Stimulated activated naive B cell treated with anti-CD40 and anti-IgM and Interleukin-4, amounts not matched to agents 10 μg/mL and 1 μg/mL and 100 μg/mL, for 72 hours (primary cell): ENCODE results near the gene ACOXL.

Source experiments
- ATAC-seq, 2 donors: fragments of 150-1000 bp; cut with Tn5 transposase; replicated peaks; 2 replicates each; pipeline ENCODE4 v1.10.0; 2021; ENCODE audit warnings: moderate library complexity in 1 of 2
- DNase-seq: peaks from one replicate; pipeline ENCODE4 v3.0.0; 2021
- H3K27ac Mint-ChIP-seq: one replicate; pipeline ENCODE4 v1.8.0; 2022; ENCODE audit warnings: mild to moderate bottlenecking, mixed read lengths
- H3K27me3 Mint-ChIP-seq, 2 donors: one replicate each; pipeline ENCODE4 v1.8.0; 2022; ENCODE audit warnings: mixed read lengths in 2 of 2
- H3K36me3 Mint-ChIP-seq, 2 donors: one replicate each; pipeline ENCODE4 v1.8.0; 2022; ENCODE audit warnings: mixed read lengths in 2 of 2, mild to moderate bottlenecking in 1 of 2
- H3K4me1 Mint-ChIP-seq, 2 donors: one replicate each; pipeline ENCODE4 v1.8.0; 2022; ENCODE audit warnings: mixed read lengths in 2 of 2, mild to moderate bottlenecking in 1 of 2
- H3K4me3 Mint-ChIP-seq, 2 donors: one replicate each; pipeline ENCODE4 v1.8.0; 2022; ENCODE audit warnings: mild to moderate bottlenecking in 2 of 2, mixed read lengths in 2 of 2, moderate library complexity in 1 of 2
- H3K9me3 Mint-ChIP-seq, 2 donors: one replicate each; pipeline ENCODE4 v1.8.0; 2022; ENCODE audit warnings: mixed read lengths in 2 of 2, mild to moderate bottlenecking in 1 of 2

ACOXL gene

GRCh38 chr2:111017909-111018308, 285.5 kb downstream of the ACOXL start:
- Mint-ChIP-seq H3K27me3 (peaks cover 6 to 7% of the 10 kb centered on the region in 2 donors), H3K27ac (no peak overlapping the region), H3K4me1 (peaks cover 0 to 5% of the 10 kb centered on the region in 2 donors)

GRCh38 chr2:111019381-111019780, 287.0 kb downstream of the ACOXL start:
- ATAC-seq (no peak), DNase-seq (no peak)
- Mint-ChIP-seq H3K36me3 (no peaks in the 10 kb centered on the region), H3K27ac (no peak overlapping the region), H3K4me3 (no peak overlapping the region), H3K27me3 (peaks cover 14 to 15% of the 10 kb centered on the region in 2 donors), H3K4me1 (peaks cover 0 to 5% of the 10 kb centered on the region in 2 donors), H3K9me3 (no peaks in the 10 kb centered on the region)

More at GRCh38 chr2:111017909-111018308, 285.5 kb downstream of the ACOXL start:
- DNase-seq (no peak), ATAC-seq (no peak)
- H3K36me3 Mint-ChIP-seq, result peaks cover 0 to 3% of the 10 kb centered on the region in 2 donors
- peaks cover 0 to 6% of the 10 kb centered on the region in 2 donors for H3K9me3 Mint-ChIP-seq
- H3K4me3 Mint-ChIP-seq, result no peak overlapping the region

GRCh38 chr2:111022633-111023032, 290.3 kb downstream of the ACOXL start:
- Mint-ChIP-seq H3K4me3 (no peak overlapping the region), H3K36me3 (no peaks in the 10 kb centered on the region), H3K9me3 (no peaks in the 10 kb centered on the region), H3K27me3 (peaks cover 15 to 18% of the 10 kb centered on the region in 2 donors), H3K4me1 (no peaks in the 10 kb centered on the region), H3K27ac (no peak overlapping the region)
- no peak for DNase-seq
- no peak for ATAC-seq

- DNase-seq, result no peak
- peak overlapping the region; percentile 33 for H3K27ac Mint-ChIP-seq
- no peak for ATAC-seq
- no peak overlapping the region for H3K4me3 Mint-ChIP-seq
- H3K9me3 Mint-ChIP-seq, result no peaks in the 10 kb centered on the region
- peaks cover 15 to 18% of the 10 kb centered on the region in 2 donors for H3K27me3 Mint-ChIP-seq
- peaks cover 1 to 2% of the 10 kb centered on the region in 2 donors for H3K4me1 Mint-ChIP-seq
- no peaks in the 10 kb centered on the region for H3K36me3 Mint-ChIP-seq
Observed at GRCh38 chr2:111024496-111024895, 292.1 kb downstream of the ACOXL start.

GRCh38 chr2:111025288-111025687, 292.9 kb downstream of the ACOXL start:
- DNase-seq (no peak), ATAC-seq (no peak)
- no peak overlapping the region for H3K4me3 Mint-ChIP-seq
- H3K4me1 Mint-ChIP-seq, result peaks cover 6 to 9% of the 10 kb centered on the region in 2 donors
- H3K27me3 Mint-ChIP-seq, result peaks cover 15 to 18% of the 10 kb centered on the region in 2 donors
- H3K36me3 Mint-ChIP-seq, result no peaks in the 10 kb centered on the region
- H3K9me3 Mint-ChIP-seq, result no peaks in the 10 kb centered on the region
- no peak overlapping the region for H3K27ac Mint-ChIP-seq

- peaks cover 32 to 44% of the 10 kb centered on the region in 2 donors for H3K4me1 Mint-ChIP-seq
- ATAC-seq (peak; percentile 65 to 66), DNase-seq (no peak)
- H3K4me3 Mint-ChIP-seq, result no peak overlapping the region
- H3K27me3 Mint-ChIP-seq, result peaks cover under 1 to 3% of the 10 kb centered on the region in 2 donors
- no peaks in the 10 kb centered on the region for H3K9me3 Mint-ChIP-seq
- no peak overlapping the region for H3K27ac Mint-ChIP-seq
- H3K36me3 Mint-ChIP-seq, result no peaks in the 10 kb centered on the region
Observed at GRCh38 chr2:111028720-111029119, 296.3 kb downstream of the ACOXL start.

GRCh38 chr2:111029181-111029927, 297.0 kb downstream of the ACOXL start:
- DNase-seq (no peak), ATAC-seq (no peak)
- Mint-ChIP-seq H3K36me3 (no peaks in the 10 kb centered on the region), H3K27me3 (peaks cover 0 to 3% of the 10 kb centered on the region in 2 donors), H3K27ac (no peak overlapping the region), H3K4me3 (no peak overlapping the region), H3K4me1 (peaks cover 37 to 50% of the 10 kb centered on the region in 2 donors), H3K9me3 (no peaks in the 10 kb centered on the region)

GRCh38 chr2:111030260-111030891, 298.0 kb downstream of the ACOXL start:
- H3K9me3 Mint-ChIP-seq, result no peaks in the 10 kb centered on the region
- DNase-seq (no peak), ATAC-seq (peak; percentile 63 to 65)
- H3K27me3 Mint-ChIP-seq, result peaks cover 0 to 3% of the 10 kb centered on the region in 2 donors
- H3K4me3 Mint-ChIP-seq, result no peak overlapping the region
- H3K36me3 Mint-ChIP-seq, result no peaks in the 10 kb centered on the region
- no peak overlapping the region for H3K27ac Mint-ChIP-seq
- H3K4me1 Mint-ChIP-seq, result peaks cover 40 to 60% of the 10 kb centered on the region in 2 donors

- Mint-ChIP-seq H3K4me3 (no peak overlapping the region), H3K27me3 (peaks cover 0 to 3% of the 10 kb centered on the region in 2 donors)
Observed at GRCh38 chr2:111030945-111031344, 298.6 kb downstream of the ACOXL start.

GRCh38 chr2:111031546-111032478, 299.4 kb downstream of the ACOXL start:
- Mint-ChIP-seq H3K27me3 (no peaks in the 10 kb centered on the region), H3K4me3 (no peak overlapping the region), H3K27ac (no peak overlapping the region), H3K36me3 (no peaks in the 10 kb centered on the region), H3K9me3 (no peaks in the 10 kb centered on the region), H3K4me1 (peaks cover 53 to 74% of the 10 kb centered on the region in 2 donors)
- no peak for ATAC-seq
- no peak for DNase-seq

More at GRCh38 chr2:111030945-111031344, 298.6 kb downstream of the ACOXL start:
- Mint-ChIP-seq H3K4me1 (peaks cover 45 to 66% of the 10 kb centered on the region in 2 donors), H3K9me3 (no peaks in the 10 kb centered on the region), H3K27ac (no peak overlapping the region), H3K36me3 (no peaks in the 10 kb centered on the region)
- DNase-seq (no peak), ATAC-seq (peak; percentile 6 to 18)

GRCh38 chr2:111032721-111033429, 300.5 kb downstream of the ACOXL start:
- no peak for ATAC-seq
- no peak for DNase-seq
- no peak overlapping the region for H3K27ac Mint-ChIP-seq
- no peaks in the 10 kb centered on the region for H3K27me3 Mint-ChIP-seq
- H3K36me3 Mint-ChIP-seq, result no peaks in the 10 kb centered on the region
- H3K4me3 Mint-ChIP-seq, result no peak overlapping the region
- peaks cover 63 to 85% of the 10 kb centered on the region in 2 donors for H3K4me1 Mint-ChIP-seq
- H3K9me3 Mint-ChIP-seq, result no peaks in the 10 kb centered on the region

- Mint-ChIP-seq H3K4me1 (peaks cover 67 to 97% of the 10 kb centered on the region in 2 donors), H3K4me3 (no peak overlapping the region), H3K27me3 (no peaks in the 10 kb centered on the region), H3K27ac (peak overlapping the region; percentile 11), H3K36me3 (no peaks in the 10 kb centered on the region), H3K9me3 (no peaks in the 10 kb centered on the region)
- no peak for DNase-seq
- ATAC-seq, result no peak
Observed at GRCh38 chr2:111034146-111034545, 301.8 kb downstream of the ACOXL start.

GRCh38 chr2:111034606-111035005, 302.2 kb downstream of the ACOXL start:
- H3K9me3 Mint-ChIP-seq, result no peaks in the 10 kb centered on the region
- DNase-seq (no peak), ATAC-seq (no peak)
- no peak overlapping the region for H3K27ac Mint-ChIP-seq
- H3K4me1 Mint-ChIP-seq, result peaks cover 67 to 96% of the 10 kb centered on the region in 2 donors
- no peak overlapping the region for H3K4me3 Mint-ChIP-seq
- H3K27me3 Mint-ChIP-seq, result no peaks in the 10 kb centered on the region
- no peaks in the 10 kb centered on the region for H3K36me3 Mint-ChIP-seq
